Middle frontal gyrus (tissue), 1 donor: Measurements from ENCODE around the gene BEND7.
"Not testable (repeated sequence)": the region's sequence is repeated elsewhere in the genome, so short reads cannot be mapped to it uniquely, and the experiment has no call there.

ENCODE experiments used
- DNase-seq: peaks from one replicate; pipeline ENCODE4 v3.0.0-alpha.2; 2015; ENCODE audit warnings: low spot score; ENCODE audit errors: extremely low spot score

The BEND7 gene

GRCh38 chr10:13421382-13421917 lies 107.4 kb downstream of the BEND7 start:
- DNase-seq, result no peak

GRCh38 chr10:13420532-13421307 lies 108.1 kb downstream of the BEND7 start:
- DNase-seq, result no peak

- DNase-seq, result no peak
Measured at GRCh38 chr10:13417459-13418126, 111.2 kb downstream of the BEND7 start.

GRCh38 chr10:13416760-13417159 lies 112.1 kb downstream of the BEND7 start:
- DNase-seq, result no peak

- DNase-seq, result no peak
Measured at GRCh38 chr10:13414855-13415254, 114.0 kb downstream of the BEND7 start.

GRCh38 chr10:13414137-13414536 lies 114.7 kb downstream of the BEND7 start:
- DNase-seq, result no peak

- DNase-seq, result no peak
Measured at GRCh38 chr10:13412894-13413293, 115.9 kb downstream of the BEND7 start.

- no peak for DNase-seq
Measured at GRCh38 chr10:13404791-13405190, 124.0 kb downstream of the BEND7 start.

- DNase-seq, result no peak
Measured at GRCh38 chr10:13404305-13404759, 124.5 kb downstream of the BEND7 start.

GRCh38 chr10:13403426-13403825 lies 125.4 kb downstream of the BEND7 start:
- not testable (repeated sequence) for DNase-seq

GRCh38 chr10:13402021-13402420 lies 126.8 kb downstream of the BEND7 start:
- no peak for DNase-seq

- DNase-seq, result no peak
Measured at GRCh38 chr10:13401142-13401541, 127.7 kb downstream of the BEND7 start.

GRCh38 chr10:13400196-13400965 lies 128.4 kb downstream of the BEND7 start:
- DNase-seq, result no peak

GRCh38 chr10:13399752-13400151 lies 129.1 kb downstream of the BEND7 start:
- DNase-seq, result no peak

- DNase-seq, result no peak
Measured at GRCh38 chr10:13399236-13399635, 129.6 kb downstream of the BEND7 start.

GRCh38 chr10:13397052-13397451 lies 131.8 kb downstream of the BEND7 start:
- no peak for DNase-seq

- no peak for DNase-seq
Measured at GRCh38 chr10:13396369-13396768, 132.4 kb downstream of the BEND7 start.

- no peak for DNase-seq
Measured at GRCh38 chr10:13395540-13395939, 133.3 kb downstream of the BEND7 start.

GRCh38 chr10:13393640-13394039 lies 135.2 kb downstream of the BEND7 start:
- no peak for DNase-seq

- DNase-seq, result no peak
Measured at GRCh38 chr10:13392701-13393100, 136.1 kb downstream of the BEND7 start.
